ENCODE measurements around the gene FLT3.

DNA sequence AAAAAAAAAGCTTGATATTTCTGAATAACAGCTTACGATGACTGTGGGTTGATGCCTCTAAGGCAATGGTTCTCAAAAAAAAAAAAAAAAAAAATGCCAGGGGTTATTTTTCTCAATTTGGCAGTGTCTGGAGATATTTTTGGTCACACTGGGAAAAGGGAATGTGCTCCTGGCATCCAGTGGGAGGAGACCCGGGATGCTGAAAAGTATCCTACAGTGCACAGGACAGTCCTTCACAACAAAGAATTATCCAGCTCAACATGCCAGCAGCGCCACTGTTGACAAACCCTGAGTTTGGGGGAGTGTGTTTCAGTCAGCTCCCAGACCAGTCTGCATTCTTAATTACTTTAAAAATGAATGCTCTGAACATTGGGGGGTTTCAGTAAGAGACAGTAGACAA is 54.5 kb downstream of the FLT3 start:
- TF ChIP-seq, protein P1, sequence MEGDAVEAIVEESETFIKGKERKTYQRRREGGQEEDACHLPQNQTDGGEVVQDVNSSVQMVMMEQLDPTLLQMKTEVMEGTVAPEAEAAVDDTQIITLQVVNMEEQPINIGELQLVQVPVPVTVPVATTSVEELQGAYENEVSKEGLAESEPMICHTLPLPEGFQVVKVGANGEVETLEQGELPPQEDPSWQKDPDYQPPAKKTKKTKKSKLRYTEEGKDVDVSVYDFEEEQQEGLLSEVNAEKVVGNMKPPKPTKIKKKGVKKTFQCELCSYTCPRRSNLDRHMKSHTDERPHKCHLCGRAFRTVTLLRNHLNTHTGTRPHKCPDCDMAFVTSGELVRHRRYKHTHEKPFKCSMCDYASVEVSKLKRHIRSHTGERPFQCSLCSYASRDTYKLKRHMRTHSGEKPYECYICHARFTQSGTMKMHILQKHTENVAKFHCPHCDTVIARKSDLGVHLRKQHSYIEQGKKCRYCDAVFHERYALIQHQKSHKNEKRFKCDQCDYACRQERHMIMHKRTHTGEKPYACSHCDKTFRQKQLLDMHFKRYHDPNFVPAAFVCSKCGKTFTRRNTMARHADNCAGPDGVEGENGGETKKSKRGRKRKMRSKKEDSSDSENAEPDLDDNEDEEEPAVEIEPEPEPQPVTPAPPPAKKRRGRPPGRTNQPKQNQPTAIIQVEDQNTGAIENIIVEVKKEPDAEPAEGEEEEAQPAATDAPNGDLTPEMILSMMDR (IDR thresholded peaks at IDR 0.05) = no peak
- no peak for TF ChIP-seq POLR2A (IDR thresholded peaks at IDR 0.05)

Measured in adrenal gland (tissue), 5 donors.